Mesodermal cell (in vitro differentiated cells): Measurements from ENCODE around the gene TANGO6.
A peak's percentile ranks its signal among the peaks of the same experiment; 100 is the strongest.

Experiments used
- H3K27ac ChIP-seq: 2 replicates; pipeline ENCODE4 v1.7.0; 2013; ENCODE audit warnings: mild to moderate bottlenecking, low read depth, low read length, moderate library complexity; ENCODE audit not compliant: severe bottlenecking
- H3K36me3 ChIP-seq: 2 replicates; pipeline ENCODE4 v1.7.1; 2013; ENCODE audit warnings: mild to moderate bottlenecking, low read length, moderate library complexity; ENCODE audit not compliant: control insufficient read depth, insufficient read depth
- H3K4me1 ChIP-seq: one replicate; pipeline ENCODE4 v1.7.1; 2013; ENCODE audit warnings: mild to moderate bottlenecking, low read length; ENCODE audit not compliant: insufficient read depth, control insufficient read depth, poor library complexity, severe bottlenecking
- H3K4me3 ChIP-seq: 2 replicates; pipeline ENCODE4 v1.7.0; 2013; ENCODE audit warnings: low read length, control low read depth, mild to moderate bottlenecking; ENCODE audit not compliant: insufficient read depth, poor library complexity, severe bottlenecking; ENCODE audit errors: extremely low read depth
- H3K9me3 ChIP-seq: 2 replicates; pipeline ENCODE4 v1.7.1; 2013; ENCODE audit warnings: mild to moderate bottlenecking, low read length, moderate library complexity; ENCODE audit not compliant: control insufficient read depth
- WGBS, 2 experiments: methylation state at CpG; one replicate each; pipeline ENCODE4 v1.1.5; 2013; ENCODE audit warnings: missing lambda C conversion rate in 2 of 2; ENCODE audit not compliant: insufficient coverage in 2 of 2; 5-methylcytosine and 5-hydroxymethylcytosine counted together

The TANGO6 gene

GRCh38 chr16:69094501-69094900 lies 251.2 kb downstream of the TANGO6 start:
- 90 to 93% methylated on average over 4 to 5 of the region's 5 CpGs for WGBS, 2 experiments
- H3K36me3 ChIP-seq: no peaks in the 10 kb centered on the region
- no peak overlapping the region for H3K4me3 ChIP-seq
- no peaks in the 10 kb centered on the region for H3K9me3 ChIP-seq
- peaks cover 5% of the 10 kb centered on the region for H3K4me1 ChIP-seq
- no peak overlapping the region for H3K27ac ChIP-seq

- Histone ChIP-seq H3K4me3 (no peak overlapping the region), H3K27ac (no peak overlapping the region), H3K4me1 (no peaks in the 10 kb centered on the region), H3K9me3 (no peaks in the 10 kb centered on the region), H3K36me3 (no peaks in the 10 kb centered on the region)
- WGBS, 2 experiments: 96 to 99% methylated on average over 5 to 6 of the region's 6 CpGs
Observed at GRCh38 chr16:69095193-69095592, 251.9 kb downstream of the TANGO6 start.

GRCh38 chr16:69100071-69100691 lies 256.9 kb downstream of the TANGO6 start:
- H3K27ac ChIP-seq: no peak overlapping the region
- H3K4me1 ChIP-seq: no peaks in the 10 kb centered on the region
- no peak overlapping the region for H3K4me3 ChIP-seq
- 74 to 80% methylated on average over 9 to 10 of the region's 11 CpGs for WGBS, 2 experiments
- H3K9me3 ChIP-seq: no peaks in the 10 kb centered on the region
- H3K36me3 ChIP-seq: no peaks in the 10 kb centered on the region

- peak within 1 kb of the TSS; percentile 50 for H3K4me3 ChIP-seq
- H3K4me1 ChIP-seq: peaks cover 11% of the 10 kb centered on the region
- H3K27ac ChIP-seq: no peak within 1 kb of the TSS
- peaks cover 12% of the 10 kb centered on the region for H3K36me3 ChIP-seq
- WGBS, 2 experiments: 0% methylated on average over 49 to 58 of the region's 80 CpGs
- H3K9me3 ChIP-seq: no peaks in the 10 kb centered on the region
Observed at GRCh38 chr16:69105501-69106361, 262.4 kb downstream of the TANGO6 start, which contains the start of gene HAS3. TSS of gene HAS3 (plus strand) at chr16:69105653. CDS start at chr16:69109396, 3,743 bp downstream.

- WGBS, 2 experiments: 0 to 1% methylated on average over 38 to 39 of the region's 55 CpGs
- H3K27ac ChIP-seq: no peak overlapping the region
Observed at GRCh38 chr16:69106491-69107315, 263.4 kb downstream of the TANGO6 start.

GRCh38 chr16:69107316-69107962 lies 264.1 kb downstream of the TANGO6 start:
- Histone ChIP-seq H3K27ac (no peak overlapping the region), H3K4me3 (peak overlapping the region; percentile 42), H3K36me3 (peaks cover 21% of the 10 kb centered on the region), H3K4me1 (peaks cover 11% of the 10 kb centered on the region), H3K9me3 (no peaks in the 10 kb centered on the region)
- WGBS, 2 experiments: 2 to 3% methylated on average over 41 to 46 of the region's 52 CpGs

More at GRCh38 chr16:69106491-69107315, 263.4 kb downstream of the TANGO6 start:
- Histone ChIP-seq H3K9me3 (no peaks in the 10 kb centered on the region), H3K4me1 (peaks cover 11% of the 10 kb centered on the region), H3K4me3 (peak overlapping the region; percentile 42), H3K36me3 (peaks cover 17% of the 10 kb centered on the region)

- H3K4me3 ChIP-seq: peak overlapping the region; percentile 42
- WGBS, 2 experiments: 23 to 24% methylated on average over 7 to 8 of the region's 9 CpGs
- no peak overlapping the region for H3K27ac ChIP-seq
- H3K36me3 ChIP-seq: peaks cover 22% of the 10 kb centered on the region
- H3K4me1 ChIP-seq: peaks cover 11% of the 10 kb centered on the region
- no peaks in the 10 kb centered on the region for H3K9me3 ChIP-seq
Observed at GRCh38 chr16:69108064-69108904, 265.0 kb downstream of the TANGO6 start.

- H3K4me3 ChIP-seq: no peak overlapping the region
- no peaks in the 10 kb centered on the region for H3K9me3 ChIP-seq
- H3K27ac ChIP-seq: no peak overlapping the region
- H3K4me1 ChIP-seq: peaks cover 11% of the 10 kb centered on the region
- H3K36me3 ChIP-seq: peaks cover 22% of the 10 kb centered on the region
- WGBS, 2 experiments: 91 to 93% methylated on average over 4 of the region's 4 CpGs
Observed at GRCh38 chr16:69108905-69109252, 265.5 kb downstream of the TANGO6 start.

- no peaks in the 10 kb centered on the region for H3K9me3 ChIP-seq
- WGBS, 2 experiments: 95 to 96% methylated on average over 40 to 47 of the region's 48 CpGs
- H3K36me3 ChIP-seq: peaks cover 27% of the 10 kb centered on the region
- H3K4me1 ChIP-seq: peaks cover 11% of the 10 kb centered on the region
- H3K4me3 ChIP-seq: no peak overlapping the region
- no peak overlapping the region for H3K27ac ChIP-seq
Observed at GRCh38 chr16:69109486-69110270, 266.3 kb downstream of the TANGO6 start.
